ENCODE data around the gene RFC4.
A peak's percentile ranks its signal among the peaks of the same experiment; 100 is the strongest.

The RFC4 gene

DNA sequence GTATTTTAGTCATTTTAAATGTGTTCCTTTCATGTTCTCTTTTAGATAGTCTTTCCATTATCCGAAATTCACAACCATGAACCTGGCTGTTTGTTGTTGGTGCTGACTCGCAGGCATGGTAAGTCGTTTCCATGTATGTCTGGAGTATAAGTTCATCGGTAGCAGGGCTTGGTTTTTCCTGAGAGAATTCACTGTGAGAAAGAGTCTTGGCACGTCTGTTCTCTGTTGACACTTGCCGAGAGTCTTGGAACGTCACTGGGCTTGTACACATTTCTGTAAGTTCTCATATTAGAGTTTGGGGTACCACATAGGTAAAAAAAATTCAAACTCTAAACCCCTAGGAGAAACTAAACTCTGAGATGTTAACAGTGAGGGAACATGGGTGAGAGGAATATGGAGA lies 52.3 kb downstream of the RFC4 start:
- Histone ChIP-seq H2BK15ac (ENCODE audit: low read length) (no peak overlapping the region), H3K27me3 (ENCODE audit: control insufficient read depth in 3 of 3, insufficient read depth in 3 of 3, low read depth in 1 of 3, low read length in 3 of 3) (peaks cover 0 to 11% (median 0%) of the 10 kb centered on the region in 3 experiments), H3K9ac (ENCODE audit: low read depth, low read length, poor library complexity) (no peak overlapping the region), H3K4me3 (ENCODE audit: low read length in 2 of 2) (no peak overlapping the region), H3K4ac (ENCODE audit: low read length) (no peak overlapping the region), H3K36me3 (replicated peaks in 1 of 2; ENCODE audit: control insufficient read depth in 2 of 2, insufficient read depth in 2 of 2, low read length in 2 of 2) (no peaks in the 10 kb centered on the region), H3K4me2 (ENCODE audit: insufficient read depth, low read length, poor library complexity, severe bottlenecking) (no peak overlapping the region), H2AK5ac (ENCODE audit: low read depth, low read length) (no peak overlapping the region), H2BK120ac (ENCODE audit: low read depth, low read length) (no peak overlapping the region), H4K91ac (ENCODE audit: low read depth, low read length, poor library complexity) (no peak overlapping the region), H3K18ac (ENCODE audit: low read length) (no peak overlapping the region), H3K79me1 (ENCODE audit: low read depth, low read length) (no peaks in the 10 kb centered on the region), H3K14ac (ENCODE audit: low read length) (peak overlapping the region; percentile 47), H2BK12ac (ENCODE audit: low read length) (no peak overlapping the region), H2AFZ (ENCODE audit: low read length) (no peak overlapping the region), H3K4me1 (ENCODE audit: control insufficient read depth in 2 of 2, insufficient read depth in 1 of 2, low read depth in 1 of 2, low read length in 2 of 2) (peaks cover 0 to 5% of the 10 kb centered on the region in 2 donors), H3K23ac (ENCODE audit: low read depth, low read length, poor library complexity) (no peak overlapping the region), H3K9me3 (replicated peaks in 1 of 2; ENCODE audit: control insufficient read depth in 2 of 2, insufficient read depth in 1 of 2, low read depth in 1 of 2, low read length in 2 of 2) (no peaks in the 10 kb centered on the region), H3K27ac (replicated peaks; ENCODE audit: low read length) (no peak overlapping the region), H2BK5ac (ENCODE audit: low read length) (no peak overlapping the region), H4K8ac (ENCODE audit: low read depth, low read length) (no peak overlapping the region)
- WGBS, 2 donors (ENCODE audit: extremely low coverage in 2 of 2, insufficient read length in 2 of 2, insufficient replicate concordance in 1 of 2), result no CpG with 5 or more reads among the region's 7 CpGs
- no peak for DNase-seq (ENCODE audit: low spot score)

- Histone ChIP-seq H3K4me1 (ENCODE audit: control insufficient read depth in 2 of 2, insufficient read depth in 1 of 2, low read depth in 1 of 2, low read length in 2 of 2) (no peaks in the 10 kb centered on the region), H2AK5ac (ENCODE audit: low read depth, low read length) (no peak overlapping the region), H3K27me3 (ENCODE audit: control insufficient read depth in 3 of 3, insufficient read depth in 3 of 3, low read depth in 1 of 3, low read length in 3 of 3) (peaks cover 0 to 4% (median 0%) of the 10 kb centered on the region in 3 experiments), H3K36me3 (replicated peaks in 1 of 2; ENCODE audit: control insufficient read depth in 2 of 2, insufficient read depth in 2 of 2, low read length in 2 of 2) (no peaks in the 10 kb centered on the region), H4K8ac (ENCODE audit: low read depth, low read length) (no peak overlapping the region), H3K79me1 (ENCODE audit: low read depth, low read length) (no peaks in the 10 kb centered on the region), H2BK120ac (ENCODE audit: low read depth, low read length) (no peak overlapping the region), H2BK12ac (ENCODE audit: low read length) (no peak overlapping the region), H3K9ac (ENCODE audit: low read depth, low read length, poor library complexity) (no peak overlapping the region), H3K14ac (ENCODE audit: low read length) (no peak overlapping the region), H3K23ac (ENCODE audit: low read depth, low read length, poor library complexity) (no peak overlapping the region), H3K27ac (replicated peaks; ENCODE audit: low read length) (no peak overlapping the region), H2BK15ac (ENCODE audit: low read length) (no peak overlapping the region), H4K91ac (ENCODE audit: low read depth, low read length, poor library complexity) (no peak overlapping the region), H3K4me3 (ENCODE audit: low read length in 2 of 2) (no peak overlapping the region), H3K18ac (ENCODE audit: low read length) (no peak overlapping the region), H3K9me3 (replicated peaks in 1 of 2; ENCODE audit: control insufficient read depth in 2 of 2, insufficient read depth in 1 of 2, low read depth in 1 of 2, low read length in 2 of 2) (no peaks in the 10 kb centered on the region), H2BK5ac (ENCODE audit: low read length) (no peak overlapping the region), H3K4ac (ENCODE audit: low read length) (no peak overlapping the region), H3K4me2 (ENCODE audit: insufficient read depth, low read length, poor library complexity, severe bottlenecking) (no peak overlapping the region), H2AFZ (ENCODE audit: low read length) (no peak overlapping the region)
- WGBS, 2 donors (ENCODE audit: extremely low coverage in 2 of 2, insufficient read length in 2 of 2, insufficient replicate concordance in 1 of 2), result no CpG with 5 or more reads among the region's 3 CpGs
- no peak for DNase-seq (ENCODE audit: low spot score)
Measured at GRCh38 chr3:186751480-186751879, 54.8 kb downstream of the RFC4 start.

- H2AFZ ChIP-seq (ENCODE audit: low read length), result no peak overlapping the region
- no peak overlapping the region for H2BK5ac ChIP-seq (ENCODE audit: low read length)
- no peak overlapping the region for H3K27ac ChIP-seq (replicated peaks; ENCODE audit: low read length)
- H3K9me3 ChIP-seq (replicated peaks in 1 of 2; ENCODE audit: control insufficient read depth in 2 of 2, insufficient read depth in 1 of 2, low read depth in 1 of 2, low read length in 2 of 2), result no peaks in the 10 kb centered on the region
- no peak overlapping the region for H2BK120ac ChIP-seq (ENCODE audit: low read depth, low read length)
- H3K4ac ChIP-seq (ENCODE audit: low read length), result no peak overlapping the region
- H2AK5ac ChIP-seq (ENCODE audit: low read depth, low read length), result no peak overlapping the region
- no peak overlapping the region for H4K8ac ChIP-seq (ENCODE audit: low read depth, low read length)
- H3K23ac ChIP-seq (ENCODE audit: low read depth, low read length, poor library complexity), result no peak overlapping the region
- H3K4me2 ChIP-seq (ENCODE audit: insufficient read depth, low read length, poor library complexity, severe bottlenecking), result no peak overlapping the region
- H3K27me3 ChIP-seq (ENCODE audit: control insufficient read depth in 3 of 3, insufficient read depth in 3 of 3, low read depth in 1 of 3, low read length in 3 of 3), result peaks cover 0 to 4% (median 0%) of the 10 kb centered on the region in 3 experiments
- no peaks in the 10 kb centered on the region for H3K79me1 ChIP-seq (ENCODE audit: low read depth, low read length)
- H3K9ac ChIP-seq (ENCODE audit: low read depth, low read length, poor library complexity), result no peak overlapping the region
- H4K91ac ChIP-seq (ENCODE audit: low read depth, low read length, poor library complexity), result no peak overlapping the region
- H3K18ac ChIP-seq (ENCODE audit: low read length), result no peak overlapping the region
- WGBS, 2 donors (ENCODE audit: extremely low coverage in 2 of 2, insufficient read length in 2 of 2, insufficient replicate concordance in 1 of 2), result no CpG with 5 or more reads among the region's 2 CpGs
- H3K14ac ChIP-seq (ENCODE audit: low read length), result no peak overlapping the region
- peaks cover 0 to 3% of the 10 kb centered on the region in 2 donors for H3K4me1 ChIP-seq (ENCODE audit: control insufficient read depth in 2 of 2, insufficient read depth in 1 of 2, low read depth in 1 of 2, low read length in 2 of 2)
- no peak overlapping the region for H3K4me3 ChIP-seq (ENCODE audit: low read length in 2 of 2)
- H3K36me3 ChIP-seq (replicated peaks in 1 of 2; ENCODE audit: control insufficient read depth in 2 of 2, insufficient read depth in 2 of 2, low read length in 2 of 2), result no peaks in the 10 kb centered on the region
- no peak overlapping the region for H2BK15ac ChIP-seq (ENCODE audit: low read length)
- H2BK12ac ChIP-seq (ENCODE audit: low read length), result no peak overlapping the region
- no peak for DNase-seq (ENCODE audit: low spot score)
Measured at GRCh38 chr3:186750316-186750715, 56.0 kb downstream of the RFC4 start.

DNA sequence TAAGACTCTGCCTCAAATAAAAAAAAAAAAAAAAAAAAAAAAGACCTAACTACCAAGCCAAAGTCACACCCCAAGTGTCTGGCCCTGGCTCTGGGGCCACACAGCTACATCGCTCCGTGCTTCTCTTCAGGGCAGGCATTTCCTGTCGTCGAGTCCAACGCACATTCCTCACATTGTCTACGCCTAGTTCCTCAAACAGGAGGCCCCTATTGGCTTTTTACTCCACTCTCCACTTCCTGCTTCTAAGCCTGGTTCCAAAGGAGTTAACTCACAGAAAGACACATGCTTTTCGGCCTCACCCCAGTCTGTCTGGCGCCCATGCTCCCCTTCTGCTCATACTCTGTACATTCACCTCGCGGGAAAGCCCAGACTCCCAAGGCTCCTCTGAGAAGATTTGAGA lies 60.3 kb downstream of the RFC4 start:
- DNase-seq (ENCODE audit: low spot score), result no peak
- no peak overlapping the region for H2AK5ac ChIP-seq (ENCODE audit: low read depth, low read length)
- H3K4me3 ChIP-seq (ENCODE audit: low read length in 2 of 2), result no peak overlapping the region
- H3K9me3 ChIP-seq (replicated peaks in 1 of 2; ENCODE audit: control insufficient read depth in 2 of 2, insufficient read depth in 1 of 2, low read depth in 1 of 2, low read length in 2 of 2), result no peaks in the 10 kb centered on the region
- H3K4ac ChIP-seq (ENCODE audit: low read length), result no peak overlapping the region
- H3K27ac ChIP-seq (replicated peaks; ENCODE audit: low read length), result no peak overlapping the region
- no peak overlapping the region for H2BK120ac ChIP-seq (ENCODE audit: low read depth, low read length)
- peaks cover 0 to 3% of the 10 kb centered on the region in 2 donors for H3K4me1 ChIP-seq (ENCODE audit: control insufficient read depth in 2 of 2, insufficient read depth in 1 of 2, low read depth in 1 of 2, low read length in 2 of 2)
- H4K91ac ChIP-seq (ENCODE audit: low read depth, low read length, poor library complexity), result no peak overlapping the region
- no peak overlapping the region for H2BK15ac ChIP-seq (ENCODE audit: low read length)
- H3K36me3 ChIP-seq (replicated peaks in 1 of 2; ENCODE audit: control insufficient read depth in 2 of 2, insufficient read depth in 2 of 2, low read length in 2 of 2), result no peaks in the 10 kb centered on the region
- H3K27me3 ChIP-seq (ENCODE audit: control insufficient read depth in 3 of 3, insufficient read depth in 3 of 3, low read depth in 1 of 3, low read length in 3 of 3), result peaks cover 0 to 9% (median 0%) of the 10 kb centered on the region in 3 experiments
- no peaks in the 10 kb centered on the region for H3K79me1 ChIP-seq (ENCODE audit: low read depth, low read length)
- H2AFZ ChIP-seq (ENCODE audit: low read length), result peak overlapping the region; percentile 83
- H3K14ac ChIP-seq (ENCODE audit: low read length), result no peak overlapping the region
- H3K23ac ChIP-seq (ENCODE audit: low read depth, low read length, poor library complexity), result no peak overlapping the region
- H3K9ac ChIP-seq (ENCODE audit: low read depth, low read length, poor library complexity), result no peak overlapping the region
- H3K18ac ChIP-seq (ENCODE audit: low read length), result no peak overlapping the region
- no peak overlapping the region for H2BK5ac ChIP-seq (ENCODE audit: low read length)
- no peak overlapping the region for H4K8ac ChIP-seq (ENCODE audit: low read depth, low read length)
- no peak overlapping the region for H2BK12ac ChIP-seq (ENCODE audit: low read length)
- WGBS, 2 donors (ENCODE audit: extremely low coverage in 2 of 2, insufficient read length in 2 of 2, insufficient replicate concordance in 1 of 2), result no CpG with 5 or more reads among the region's 10 CpGs
- no peak overlapping the region for H3K4me2 ChIP-seq (ENCODE audit: insufficient read depth, low read length, poor library complexity, severe bottlenecking)
